NCI-H460 (cell line): ENCODE measurements around the gene L3MBTL3. TPM values are rescaled to one million over a fixed set of nuclear protein-coding genes. Genes with fewer than 3 reads are reported as not detected.

ENCODE experiments used
- DNase-seq: peaks from one replicate; pipeline ENCODE4 v3.0.0-alpha.2; 2016; ENCODE audit warnings: low read depth; ENCODE audit errors: extremely low read depth
- polyA plus RNA-seq: library from polyadenylated mRNA; depleted of rRNA; stranded (reverse); fragments of >200 nt; gene quantifications from 2 replicates; pipeline ENCODE4 v1.2.3, GENCODE V29; 2014; cell fraction: nucleus; rRNA removed
- total RNA-seq: library from RNA; depleted of rRNA; stranded (reverse); fragments of >200 nt; shearing (Covaris generic); gene quantifications from 2 replicates; pipeline ENCODE4 v1.2.3, GENCODE V29; 2014; rRNA removed

The L3MBTL3 gene
- total RNA-seq: 4.9 and 5.7 TPM in 2 replicates
- polyA plus RNA-seq: 3.3 and 7.1 TPM in 2 replicates

GRCh38 chr6:130018292-130018743 is at the start of gene L3MBTL3:
Gene L3MBTL3, plus strand, starts transcription at chr6:130018581. Its CDS starts 24,119 bp downstream, at chr6:130042700.
- peak; percentile 65 for DNase-seq

- no peak for DNase-seq
Observed at GRCh38 chr6:129969064-129969463, 49.3 kb upstream of the L3MBTL3 start.

GRCh38 chr6:129976110-129976509 is 42.3 kb upstream of the L3MBTL3 start:
- no peak for DNase-seq

GRCh38 chr6:129978148-129978916 is 40.0 kb upstream of the L3MBTL3 start:
- no peak for DNase-seq

- DNase-seq: no peak
Observed at GRCh38 chr6:129980821-129981220, 37.6 kb upstream of the L3MBTL3 start.

- DNase-seq: no peak
Observed at GRCh38 chr6:129981598-129981997, 36.8 kb upstream of the L3MBTL3 start.

- no peak for DNase-seq
Observed at GRCh38 chr6:129989396-129989795, 29.0 kb upstream of the L3MBTL3 start.

- DNase-seq: no peak
Observed at GRCh38 chr6:129992881-129993280, 25.5 kb upstream of the L3MBTL3 start.

GRCh38 chr6:129994410-129994809 is 24.0 kb upstream of the L3MBTL3 start:
- no peak for DNase-seq

- no peak for DNase-seq
Observed at GRCh38 chr6:129996387-129996786, 22.0 kb upstream of the L3MBTL3 start.

- DNase-seq: no peak
Observed at GRCh38 chr6:130000526-130001421, 17.6 kb upstream of the L3MBTL3 start.

- no peak for DNase-seq
Observed at GRCh38 chr6:130008236-130008873, 10.0 kb upstream of the L3MBTL3 start.

- no peak for DNase-seq
Observed at GRCh38 chr6:130009146-130009545, 9.2 kb upstream of the L3MBTL3 start.

- DNase-seq: no peak
Observed at GRCh38 chr6:130010387-130010786, 8.0 kb upstream of the L3MBTL3 start.

GRCh38 chr6:130012728-130013127 is 5.7 kb upstream of the L3MBTL3 start:
- DNase-seq: no peak

GRCh38 chr6:130018744-130019325 is 454 bp downstream of the L3MBTL3 start:
- no peak for DNase-seq

GRCh38 chr6:130019326-130020072 is 1.1 kb downstream of the L3MBTL3 start:
- no peak for DNase-seq

- no peak for DNase-seq
Observed at GRCh38 chr6:130020073-130020906, 1.9 kb downstream of the L3MBTL3 start.
